Breast epithelium (tissue), 3 donors: ENCODE data around the gene SYNGR4.

Experiments
- POLR2AphosphoS5 ChIP-seq, 3 donors: sonication (generic); formaldehyde crosslinking; IDR thresholded peaks; one replicate each; pipeline ENCODE4 v1.6.1; 2017; ENCODE audit warnings: antibody characterized with exemption in 3 of 3
- TF ChIP-seq, protein P1 (sequence below), 3 donors: fragments of 450-650 bp; IDR thresholded peaks; one replicate each; pipeline ENCODE4 v1.5.1; 2016 to 2017; ENCODE audit warnings: antibody characterized with exemption in 3 of 3, mild to moderate bottlenecking in 3 of 3, moderate library complexity in 3 of 3

DNA sequence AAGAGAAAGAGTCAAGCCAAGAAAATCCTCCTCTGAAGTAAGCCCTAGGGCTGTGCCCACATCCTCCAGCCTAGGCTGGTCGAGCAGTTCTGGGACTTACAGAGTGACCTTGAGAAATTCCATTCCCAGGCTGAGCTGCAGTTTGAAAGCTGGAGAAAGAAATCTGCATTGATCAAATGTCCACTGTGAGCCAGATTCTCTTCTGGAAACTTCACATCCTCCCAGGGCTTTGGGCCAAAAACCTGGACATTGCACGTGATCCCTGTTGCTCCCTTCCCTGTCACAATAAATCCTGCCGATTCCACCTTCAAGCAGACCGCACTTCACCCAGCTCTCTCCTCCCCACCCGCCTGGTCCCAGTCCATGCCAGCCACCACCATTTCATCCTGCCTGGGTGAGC is 16.1 kb upstream of the SYNGR4 start:
- TF ChIP-seq, protein P1, sequence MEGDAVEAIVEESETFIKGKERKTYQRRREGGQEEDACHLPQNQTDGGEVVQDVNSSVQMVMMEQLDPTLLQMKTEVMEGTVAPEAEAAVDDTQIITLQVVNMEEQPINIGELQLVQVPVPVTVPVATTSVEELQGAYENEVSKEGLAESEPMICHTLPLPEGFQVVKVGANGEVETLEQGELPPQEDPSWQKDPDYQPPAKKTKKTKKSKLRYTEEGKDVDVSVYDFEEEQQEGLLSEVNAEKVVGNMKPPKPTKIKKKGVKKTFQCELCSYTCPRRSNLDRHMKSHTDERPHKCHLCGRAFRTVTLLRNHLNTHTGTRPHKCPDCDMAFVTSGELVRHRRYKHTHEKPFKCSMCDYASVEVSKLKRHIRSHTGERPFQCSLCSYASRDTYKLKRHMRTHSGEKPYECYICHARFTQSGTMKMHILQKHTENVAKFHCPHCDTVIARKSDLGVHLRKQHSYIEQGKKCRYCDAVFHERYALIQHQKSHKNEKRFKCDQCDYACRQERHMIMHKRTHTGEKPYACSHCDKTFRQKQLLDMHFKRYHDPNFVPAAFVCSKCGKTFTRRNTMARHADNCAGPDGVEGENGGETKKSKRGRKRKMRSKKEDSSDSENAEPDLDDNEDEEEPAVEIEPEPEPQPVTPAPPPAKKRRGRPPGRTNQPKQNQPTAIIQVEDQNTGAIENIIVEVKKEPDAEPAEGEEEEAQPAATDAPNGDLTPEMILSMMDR (IDR thresholded peaks at IDR 0.05), result no peak
- no peak for TF ChIP-seq POLR2AphosphoS5 (IDR thresholded peaks at IDR 0.05)
